NCI-H446 treated with DMSO at 0.1 percent for 48 hours (cell line): ENCODE measurements around the gene WBP1.
"Not testable (repeated sequence)": the region's sequence is repeated elsewhere in the genome, so short reads cannot be mapped to it uniquely, and the experiment has no call there.

ENCODE experiments used
- DNase-seq: peaks from one replicate; lab custom pipeline; 2025; lab: John Stamatoyannopoulos, UW

Gene WBP1

DNA sequence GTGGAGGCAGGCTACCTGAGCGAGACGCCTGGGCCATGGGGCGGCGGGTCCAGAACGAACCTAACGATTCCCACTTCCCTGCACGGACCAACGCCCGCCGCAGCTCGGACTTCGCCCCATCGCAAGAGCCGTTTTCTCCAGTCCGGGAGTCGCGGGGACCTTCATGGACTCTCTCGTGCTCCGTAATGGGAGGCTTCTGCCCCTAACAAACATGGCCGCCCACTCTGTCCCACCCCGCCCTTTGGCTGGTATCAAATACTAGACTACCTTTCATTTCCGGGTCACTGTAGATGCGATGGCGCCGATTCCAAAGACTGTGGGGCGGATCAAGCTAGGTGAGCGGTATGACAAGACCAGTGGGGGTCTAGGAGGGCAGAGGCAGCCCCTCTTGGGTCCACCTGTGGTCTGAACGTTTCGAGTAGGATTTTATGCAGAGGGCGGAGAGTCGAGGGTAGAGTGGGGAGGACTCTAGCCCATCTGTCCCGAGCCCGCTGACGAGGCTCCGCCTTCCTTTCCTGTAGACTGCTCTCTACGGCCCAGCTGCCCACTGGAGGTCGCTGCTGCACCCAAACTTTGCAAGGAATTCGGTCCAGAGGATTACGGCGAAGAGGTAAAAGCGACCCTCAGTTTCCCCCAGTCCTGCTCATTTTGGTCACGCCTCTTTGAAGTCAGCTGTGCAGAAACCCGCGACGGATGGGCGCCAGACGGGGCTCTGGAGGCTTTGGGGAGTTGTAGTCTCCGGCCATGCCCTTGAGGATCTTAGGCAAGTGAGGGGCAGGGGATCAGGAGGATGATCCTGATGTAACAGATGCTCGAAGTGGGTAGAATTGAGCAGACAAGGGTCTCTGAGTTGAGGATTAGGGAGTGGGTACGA, 24.8 kb downstream of the WBP1 start, which contains the start of the genes CCDC142 and TTC31:
Gene CCDC142, minus strand, starts transcription at position 198 of the 874 bp plus-strand sequence. Its CDS starts 161 bp downstream, at position 37.
Gene TTC31, plus strand, starts transcription at position 281 of the 874 bp plus-strand sequence. Its CDS starts 15 bp downstream, at position 296.
- DNase-seq, result peak; percentile 80

DNA sequence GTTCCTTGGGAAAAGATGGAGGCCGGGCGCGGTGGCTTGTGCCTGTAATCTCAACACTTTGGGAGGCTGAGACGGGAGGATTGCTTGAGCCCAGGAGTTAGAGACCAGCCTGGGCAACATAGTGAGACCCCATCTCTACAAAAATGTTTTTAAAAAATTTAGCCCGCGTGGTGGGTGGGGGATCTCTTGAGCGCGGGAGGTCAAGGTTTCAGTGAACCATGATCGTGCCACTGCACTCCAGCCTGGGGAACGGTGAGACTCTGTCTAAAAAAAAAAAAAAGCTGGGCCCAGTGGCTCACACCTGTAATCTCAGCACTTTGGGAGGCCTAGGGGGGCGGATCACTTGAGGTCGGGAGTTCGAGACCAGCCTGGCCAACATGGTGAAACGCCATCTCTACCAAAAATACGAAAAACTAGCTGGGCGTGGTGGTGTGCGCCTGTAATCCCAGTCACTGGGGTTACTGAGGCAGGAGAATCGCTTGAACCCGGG, 25.5 kb downstream of the WBP1 start:
- DNase-seq, result not testable (repeated sequence)

DNA sequence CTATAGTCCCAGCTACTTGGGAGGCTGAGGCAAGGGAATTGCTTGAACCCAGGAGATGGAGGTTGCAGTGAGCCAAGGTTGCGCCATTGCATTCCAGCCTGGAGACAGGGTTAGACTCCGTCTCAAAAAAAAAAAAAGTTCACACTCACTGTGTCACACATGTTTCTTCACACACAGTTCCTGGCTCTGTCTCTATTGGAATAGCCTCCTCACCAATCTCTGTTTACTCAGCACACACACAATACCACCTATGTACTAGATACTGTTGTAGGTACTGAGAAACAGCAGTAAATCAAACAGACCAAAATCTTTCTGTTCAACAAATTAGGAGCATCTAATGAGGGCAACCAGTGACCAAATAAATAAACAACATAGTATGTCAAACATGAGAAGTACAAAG, 27.9 kb downstream of the WBP1 start:
- DNase-seq, result no peak

DNA sequence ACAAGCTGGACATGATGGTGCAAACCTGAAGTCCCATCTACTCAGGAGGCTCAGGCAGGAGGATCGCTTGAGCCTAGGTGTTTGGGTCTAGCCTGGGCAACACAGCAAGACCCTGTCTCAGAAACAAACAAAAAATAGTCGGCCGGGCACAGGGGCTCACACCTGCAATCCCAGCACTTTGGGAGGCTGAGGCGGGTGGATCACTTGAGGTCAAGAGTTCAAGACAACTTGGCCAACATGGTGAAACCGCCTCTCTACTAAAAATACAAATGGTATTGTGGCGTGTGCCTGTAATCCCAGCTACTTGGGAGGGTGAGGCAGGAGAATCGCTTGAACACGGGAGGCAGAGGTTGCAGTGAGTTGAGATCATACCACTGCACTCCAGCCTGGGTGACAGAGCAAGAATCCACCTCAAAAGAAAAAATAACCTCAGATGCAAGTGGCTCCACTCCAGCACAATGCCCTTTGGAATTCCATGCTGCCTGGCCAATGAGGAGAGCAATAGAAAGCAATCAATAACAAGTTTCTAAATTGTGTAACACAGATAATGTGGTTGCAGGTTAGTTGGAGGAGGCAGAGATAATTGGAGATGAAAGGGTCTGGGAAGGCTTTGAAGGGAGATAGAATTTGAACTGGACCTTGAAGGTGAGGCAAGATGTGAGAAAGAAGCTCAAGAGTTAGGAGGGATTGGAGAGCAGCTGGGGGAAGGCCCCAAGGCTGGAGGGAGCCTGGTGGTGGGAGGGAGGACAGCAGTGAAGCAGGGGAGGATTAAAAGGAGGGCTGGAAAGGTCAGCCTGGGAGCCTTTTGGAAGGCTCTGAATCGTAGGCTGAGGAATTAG, 30.6 kb downstream of the WBP1 start:
- no peak for DNase-seq

DNA sequence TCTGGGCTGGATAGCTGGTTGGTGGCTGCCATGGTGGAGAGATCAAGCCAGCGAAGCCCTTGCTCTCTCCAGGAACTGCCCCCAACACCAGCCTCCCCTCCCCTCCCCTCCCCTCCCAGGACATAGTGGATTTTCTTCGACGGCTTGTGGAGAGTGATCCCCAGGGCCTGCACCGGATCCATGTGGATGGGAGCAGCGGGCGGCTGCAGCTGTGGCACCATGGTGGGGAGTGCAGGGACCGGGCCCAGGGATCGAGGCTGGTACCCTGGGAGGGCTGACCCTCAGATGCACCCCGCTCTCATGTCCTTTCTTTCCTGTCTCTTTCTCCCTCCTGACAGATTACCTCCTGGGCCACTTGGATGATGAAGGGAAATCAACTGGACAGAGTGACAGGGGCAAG, 31.7 kb downstream of the WBP1 start:
- DNase-seq, result no peak

DNA sequence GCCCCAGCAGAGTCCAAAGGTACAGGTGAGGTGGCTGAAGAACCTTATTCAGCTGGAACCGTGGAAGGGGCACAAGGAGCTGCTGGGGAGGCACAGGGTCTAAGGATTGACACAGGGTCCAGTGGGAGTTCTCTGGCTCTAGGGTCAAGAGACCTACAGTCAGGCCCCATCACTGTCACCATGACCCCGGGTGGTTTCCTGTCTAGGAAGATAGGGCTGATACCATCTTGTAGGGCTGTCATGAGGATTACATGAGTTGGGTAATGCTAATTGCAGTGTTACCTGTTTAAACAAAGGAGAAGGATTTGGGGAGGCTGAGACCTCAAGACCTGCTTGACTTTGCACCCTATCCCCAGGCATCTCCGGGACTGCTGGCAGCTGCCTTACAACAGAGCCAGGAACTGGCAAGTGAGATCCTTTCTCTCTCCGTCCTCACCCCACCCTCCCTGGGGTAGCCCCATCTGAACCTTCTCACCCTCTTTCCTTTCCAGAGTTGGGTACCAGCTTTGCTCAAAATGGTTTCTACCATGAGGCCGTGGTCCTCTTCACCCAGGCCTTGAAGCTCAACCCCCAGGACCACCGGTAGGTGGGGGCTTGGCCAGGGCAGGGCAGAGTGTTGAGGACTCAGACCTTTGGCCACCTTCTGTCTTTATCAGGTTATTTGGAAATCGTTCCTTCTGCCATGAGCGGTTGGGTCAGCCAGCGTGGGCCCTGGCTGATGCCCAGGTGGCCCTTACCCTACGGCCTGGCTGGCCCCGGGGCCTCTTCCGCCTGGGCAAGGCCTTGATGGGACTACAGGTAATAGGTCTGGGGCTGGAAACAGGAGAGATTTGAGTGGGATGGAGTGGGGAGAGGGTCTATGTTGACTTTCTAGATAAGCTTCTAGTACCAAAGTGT, 33.7 kb downstream of the WBP1 start:
- no peak for DNase-seq

DNA sequence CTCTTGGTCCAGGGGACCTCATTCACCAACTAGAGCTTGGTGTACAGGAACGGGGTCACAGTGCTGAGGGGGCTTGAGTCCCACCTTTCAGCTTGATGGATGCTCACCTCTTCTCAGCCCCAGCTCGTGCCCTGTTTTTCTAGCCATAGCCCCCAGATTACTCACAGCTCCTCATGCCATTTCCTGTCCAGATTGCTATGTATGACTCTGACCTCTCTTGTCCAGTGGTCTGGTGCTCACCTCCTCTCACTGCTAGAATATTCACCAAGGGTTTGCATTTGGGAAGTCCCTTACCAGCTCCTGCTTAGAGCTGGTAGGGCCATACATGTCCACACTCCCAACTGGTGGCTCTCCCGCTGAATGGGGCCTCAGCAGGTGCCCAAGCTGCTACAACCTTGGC, 35.3 kb downstream of the WBP1 start:
- no peak for DNase-seq

DNA sequence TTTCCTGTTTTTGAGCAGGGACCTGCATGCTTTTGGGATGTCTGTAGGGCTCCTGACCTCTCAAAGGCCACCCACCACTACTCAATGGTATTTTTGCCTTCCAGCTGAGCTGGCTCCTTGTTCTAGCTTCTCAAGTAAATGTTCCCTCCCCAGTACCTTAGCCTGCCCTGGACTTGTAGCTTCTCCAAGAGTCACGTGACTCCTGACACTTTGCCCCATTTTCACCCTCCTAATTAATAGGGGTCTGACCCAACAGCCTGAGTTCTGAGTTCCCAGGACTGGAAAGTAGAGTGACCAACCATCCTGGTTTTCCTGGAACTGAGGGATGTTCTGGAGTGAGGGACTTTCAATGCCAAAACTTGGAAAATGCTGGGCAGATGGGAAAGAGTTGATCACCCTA, 37.2 kb downstream of the WBP1 start:
- no peak for DNase-seq

DNA sequence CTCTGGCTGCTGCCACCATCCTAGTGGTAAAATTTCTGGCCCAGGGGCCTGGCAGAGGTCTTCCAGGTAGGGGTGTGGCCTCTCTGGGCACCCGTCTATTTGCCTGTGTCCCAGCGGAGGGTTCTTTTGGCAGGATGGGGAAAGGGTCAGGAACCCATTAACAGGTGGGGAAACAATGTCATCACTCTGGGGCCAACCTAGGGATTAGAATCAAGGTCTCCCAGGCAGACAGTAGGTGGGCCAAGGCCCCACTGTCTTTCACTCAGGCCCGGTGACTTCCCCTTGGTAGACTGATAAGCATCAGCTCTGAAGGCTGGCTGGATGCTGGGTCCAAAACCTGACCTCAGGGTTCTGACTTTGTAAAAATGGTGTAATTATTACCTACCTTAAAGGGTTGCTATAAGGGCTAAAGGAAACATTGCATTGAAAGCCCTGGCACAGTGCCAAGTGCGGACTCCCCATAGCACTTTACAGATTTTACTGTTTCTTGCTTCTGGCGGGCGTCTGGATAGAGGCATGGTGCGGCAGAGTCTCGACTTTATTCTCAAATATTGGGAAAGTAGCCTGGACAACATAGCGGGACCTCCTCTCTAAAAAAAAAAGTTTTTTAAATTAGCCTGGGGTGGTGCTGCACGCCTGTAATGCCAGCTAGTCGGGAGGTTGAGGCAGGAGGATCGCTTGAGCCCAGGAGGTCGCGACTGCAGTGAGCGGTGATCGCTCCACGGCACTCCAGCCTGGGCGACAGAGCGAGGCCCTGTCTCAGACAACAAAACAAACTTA, 38.9 kb downstream of the WBP1 start:
- no peak for DNase-seq

DNA sequence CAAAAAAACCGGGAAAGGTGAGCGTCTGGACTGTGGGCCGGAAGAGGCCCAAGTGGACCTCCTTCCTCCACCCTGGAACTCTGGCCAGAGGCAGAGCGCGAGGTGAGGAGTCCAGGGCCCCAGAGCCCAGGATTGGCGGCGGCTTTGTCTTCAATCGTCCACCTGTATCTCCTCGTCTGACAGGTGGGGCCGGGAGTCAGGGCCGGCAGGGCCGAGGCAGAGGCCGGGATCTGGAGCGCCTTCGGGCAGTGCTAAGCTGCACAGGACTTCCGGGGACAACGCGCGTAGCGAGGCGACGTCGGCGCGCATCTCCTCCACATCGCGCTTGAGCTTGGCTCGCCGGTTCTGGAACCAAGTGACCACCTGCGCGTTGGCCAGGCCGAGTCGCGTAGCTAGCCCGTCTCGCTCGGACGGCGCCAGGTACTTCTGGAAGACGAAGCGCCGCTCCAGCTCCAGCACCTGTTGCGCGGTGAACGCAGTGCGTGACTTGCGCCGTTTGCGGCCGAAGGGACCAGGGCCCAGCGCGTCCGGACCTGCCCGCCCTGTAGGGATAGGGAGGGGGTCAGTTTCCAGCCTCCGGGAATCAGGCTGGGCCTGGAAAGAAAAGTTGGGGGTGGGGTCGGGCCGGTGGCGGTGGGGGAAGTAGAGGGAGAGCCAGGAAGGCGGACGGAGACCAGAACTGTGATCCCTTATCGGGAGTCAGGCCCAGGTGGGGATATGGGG, 39.7 kb downstream of the WBP1 start:
- DNase-seq, result no peak

DNA sequence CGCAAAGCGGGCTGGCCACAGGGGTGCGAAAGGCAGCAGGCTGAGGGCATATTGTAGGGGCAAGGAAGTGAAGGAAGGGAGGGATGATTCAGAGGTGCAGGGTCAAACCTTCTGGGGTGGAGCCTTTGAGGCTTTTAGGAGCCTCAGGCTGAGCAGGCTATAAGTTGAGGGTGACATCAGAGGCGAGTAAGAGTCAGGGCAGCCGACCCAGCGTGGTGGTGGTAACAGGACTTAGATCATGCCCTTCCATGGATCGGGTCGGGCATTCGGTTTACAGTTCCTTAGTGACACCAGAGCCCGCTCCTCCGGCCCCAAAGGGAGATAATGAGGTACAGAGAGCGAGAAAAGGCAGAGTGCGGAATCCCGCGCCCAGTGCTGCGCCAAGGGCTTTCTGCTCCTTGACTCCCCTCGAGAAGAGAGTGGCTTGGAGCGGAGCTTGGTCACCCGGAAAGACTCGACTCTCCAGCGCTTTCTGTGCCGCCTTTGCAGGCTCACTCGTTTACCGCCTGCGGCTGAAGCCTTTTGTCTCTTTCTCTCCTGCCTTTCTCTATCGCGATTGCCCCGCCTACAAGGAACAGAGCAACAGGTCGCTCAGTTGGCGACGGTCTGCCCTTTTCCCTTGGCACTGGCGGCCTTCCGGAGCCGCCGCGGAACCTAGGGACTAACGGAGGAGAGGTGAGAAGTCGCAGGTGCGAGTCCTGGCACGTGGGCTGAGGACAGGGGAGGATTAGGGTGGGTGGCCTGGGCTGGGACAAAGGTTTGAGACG, 40.4 kb downstream of the WBP1 start:
- no peak for DNase-seq

DNA sequence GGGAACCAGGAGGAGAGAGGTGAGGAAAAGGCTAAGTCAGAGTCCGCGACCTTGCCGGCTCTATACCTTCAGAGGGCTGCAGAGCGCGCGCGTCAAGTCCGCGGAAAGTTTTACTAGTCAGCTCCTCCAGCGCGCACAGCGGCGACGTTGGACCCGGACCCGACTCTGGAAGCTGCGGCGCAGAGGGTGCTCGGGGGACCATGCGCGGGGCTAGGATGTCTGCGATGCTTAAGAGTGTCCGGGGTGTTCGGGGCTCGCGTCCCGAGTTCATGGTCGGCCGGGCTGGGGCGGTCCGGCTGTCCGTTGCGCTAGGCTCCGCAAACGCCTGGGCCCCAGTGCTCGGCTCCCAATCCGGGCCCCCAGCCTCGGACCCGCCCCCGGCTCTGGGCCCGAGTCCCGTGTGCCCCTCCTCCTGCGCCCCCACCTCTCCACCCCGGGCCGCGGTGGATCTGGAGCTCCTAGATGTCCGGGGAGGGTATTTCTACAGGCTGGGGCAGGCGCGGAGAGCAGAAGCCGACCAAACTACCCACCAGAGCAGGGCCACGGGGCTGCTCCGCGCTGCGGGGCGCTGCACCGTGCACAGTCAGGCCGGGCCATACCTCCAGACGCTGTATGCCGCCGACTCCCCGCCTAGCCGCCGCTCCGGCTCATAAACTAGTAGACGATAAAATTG, 41.2 kb downstream of the WBP1 start, which contains the start of gene LBX2:
Gene LBX2, minus strand, starts transcription at position 337 of the 673 bp plus-strand sequence. Its CDS starts 66 bp downstream, at position 271.
- DNase-seq, result no peak

DNA sequence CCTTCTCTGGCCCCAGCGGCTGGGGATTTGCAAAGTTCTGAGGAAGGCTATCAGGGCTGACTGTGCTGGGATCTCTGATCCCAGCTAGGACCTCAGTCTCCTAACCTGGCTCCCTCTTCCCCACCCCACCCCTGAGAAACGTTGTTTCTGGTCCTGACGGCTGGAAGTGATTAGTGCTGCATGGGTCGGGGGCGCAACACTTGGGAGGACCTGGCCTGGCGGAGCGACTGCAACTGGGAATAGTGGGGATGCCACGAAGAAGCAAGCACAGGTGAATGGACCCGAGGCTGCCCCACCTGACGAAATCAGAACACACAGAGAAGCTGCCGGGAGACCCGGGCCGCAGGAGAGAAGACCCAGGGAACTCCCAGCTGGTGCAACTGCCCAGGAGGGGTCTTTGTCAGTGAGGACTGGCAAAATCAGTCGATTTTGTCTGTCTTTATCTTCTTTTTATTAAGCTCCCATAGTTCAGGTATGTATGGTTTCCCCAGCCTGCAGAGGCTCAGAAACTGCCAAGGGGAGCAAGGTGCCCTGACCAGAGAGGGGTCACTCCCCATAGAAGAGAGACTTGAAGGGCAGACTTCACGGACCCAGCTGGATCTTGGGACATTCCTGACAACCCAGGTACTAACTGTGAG, 41.8 kb downstream of the WBP1 start:
- DNase-seq, result no peak

DNA sequence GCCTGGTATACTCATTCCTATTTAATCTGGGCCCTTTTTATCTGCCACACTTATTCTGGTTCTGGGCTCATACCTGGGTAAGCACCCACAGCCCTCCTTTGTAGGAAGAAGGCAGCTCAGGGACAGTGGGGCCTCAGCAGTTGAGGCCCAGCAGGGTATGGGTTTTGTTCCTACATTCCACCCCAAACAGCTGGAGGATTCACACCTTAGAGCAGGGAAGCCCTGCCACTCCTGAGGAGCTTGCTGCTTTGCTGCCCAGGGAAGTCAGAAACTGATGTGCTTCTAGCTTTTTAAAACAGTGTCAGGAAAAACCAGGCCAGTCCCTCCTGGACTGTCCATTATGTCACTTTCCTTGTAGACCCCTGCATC, 42.3 kb downstream of the WBP1 start:
- DNase-seq, result no peak

DNA sequence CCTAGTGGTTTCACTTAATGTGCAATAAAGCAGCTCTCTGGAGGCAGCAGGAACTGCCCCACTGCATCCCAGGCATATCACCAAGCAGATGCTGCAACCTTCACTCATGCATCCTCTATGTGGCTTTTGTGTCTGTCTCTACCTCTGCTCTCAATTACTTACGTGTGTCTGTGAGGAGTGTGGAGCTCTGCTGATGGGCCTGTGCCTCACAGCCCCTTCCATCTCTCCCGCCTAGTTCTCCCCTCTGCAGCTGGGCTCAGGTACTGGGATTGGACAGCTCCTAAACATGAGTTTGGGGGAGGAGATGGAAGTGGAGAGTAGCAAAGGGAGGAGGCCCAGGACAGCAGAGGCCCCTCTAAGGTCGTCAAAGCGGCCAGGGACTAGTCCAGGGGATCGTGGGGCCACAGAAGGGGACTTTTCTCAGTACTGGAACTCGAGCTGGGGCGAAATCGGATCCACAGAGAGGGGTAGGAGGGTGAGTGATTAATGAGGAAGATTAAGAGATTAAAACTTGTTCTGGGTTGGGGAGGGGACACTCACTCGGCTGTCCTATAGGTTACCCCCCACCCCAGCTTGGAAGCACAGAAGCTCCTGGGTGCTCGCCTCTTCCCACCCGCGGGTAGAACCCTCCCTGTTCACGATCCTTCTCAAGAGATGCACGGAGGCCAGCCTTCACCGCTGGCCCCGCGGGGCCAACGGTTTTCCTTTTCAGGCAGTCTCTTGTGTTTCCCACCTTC, 43.3 kb downstream of the WBP1 start:
- DNase-seq, result no peak

DNA sequence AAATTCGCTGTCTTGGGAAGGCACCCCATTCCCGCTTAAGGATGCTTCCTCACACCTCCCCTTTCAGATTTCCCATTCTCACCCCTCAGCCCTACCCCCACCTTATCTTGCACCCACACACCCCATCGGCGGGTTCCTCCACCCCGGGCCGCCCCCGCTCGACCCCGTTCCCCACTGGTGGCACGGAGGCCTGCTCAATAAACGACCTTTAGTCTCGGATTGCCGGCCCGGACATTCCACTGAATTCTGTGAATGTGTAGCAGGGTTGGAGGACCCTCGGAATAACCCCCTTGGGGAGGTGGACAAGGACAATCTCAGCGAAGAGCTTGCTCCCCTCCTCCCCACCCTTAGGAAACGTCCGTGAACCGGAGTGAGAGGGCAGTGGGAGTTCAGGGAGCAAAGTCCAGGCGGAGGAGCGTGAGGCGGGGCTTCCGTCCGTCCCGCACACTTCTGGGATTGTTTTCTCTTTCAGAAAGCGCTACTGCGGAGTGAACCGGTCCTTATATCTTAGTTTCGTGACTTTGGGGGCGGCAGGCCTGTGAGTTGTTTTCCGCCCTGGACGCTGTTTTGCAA, 44.0 kb downstream of the WBP1 start:
- DNase-seq, result no peak
